H9 (cell line): ENCODE measurements around the gene SBK1. TPM values are rescaled to one million over a fixed set of nuclear protein-coding genes. Genes with fewer than 3 reads are reported as not detected.

Source experiments
- DNase-seq: peaks from one replicate; pipeline ENCODE4 v3.0.0-alpha.2; 2017
- H2AFZ ChIP-seq: one replicate; pipeline ENCODE4 v1.6.1; 2013; ENCODE audit warnings: mild to moderate bottlenecking, low read length, control low read depth, moderate library complexity
- H2AK5ac ChIP-seq: 2 replicates; pipeline ENCODE4 v1.6.1; 2013; ENCODE audit warnings: low read length, control low read depth, mixed read lengths; ENCODE audit not compliant: insufficient read length
- H2BK120ac ChIP-seq: one replicate; pipeline ENCODE4 v1.6.1; 2013; ENCODE audit warnings: low read depth, mild to moderate bottlenecking, low read length, control low read depth, inconsistent platforms; ENCODE audit not compliant: poor library complexity, severe bottlenecking
- H2BK12ac ChIP-seq: 2 replicates; pipeline ENCODE4 v1.6.1; 2013; ENCODE audit warnings: low read length, control low read depth, mixed read lengths, low read depth; ENCODE audit not compliant: insufficient read length
- H2BK15ac ChIP-seq: 2 replicates; pipeline ENCODE4 v1.6.1; 2013; ENCODE audit warnings: low read depth, low read length, control low read depth
- H2BK20ac ChIP-seq: one replicate; pipeline ENCODE4 v1.6.1; 2013; ENCODE audit warnings: low read depth, mild to moderate bottlenecking, low read length, control low read depth, inconsistent platforms; ENCODE audit not compliant: poor library complexity, severe bottlenecking
- H2BK5ac ChIP-seq: 2 replicates; pipeline ENCODE4 v1.6.1; 2013; ENCODE audit warnings: low read length, control low read depth, mixed read lengths; ENCODE audit not compliant: insufficient read length
- H3K14ac ChIP-seq: 2 replicates; pipeline ENCODE4 v1.6.1; 2013; ENCODE audit warnings: low read length, control low read depth; ENCODE audit not compliant: insufficient read depth
- H3K18ac ChIP-seq: 2 replicates; pipeline ENCODE4 v1.6.1; 2013; ENCODE audit warnings: low read depth, mild to moderate bottlenecking, mixed read lengths, low read length, control low read depth; ENCODE audit not compliant: insufficient read length
- H3K23ac ChIP-seq: 2 replicates; pipeline ENCODE4 v1.6.1; 2013; ENCODE audit warnings: low read length, control low read depth, mixed read lengths, low read depth; ENCODE audit not compliant: insufficient read length
- H3K23me2 ChIP-seq: 2 replicates; pipeline ENCODE4 v1.6.1; 2013; ENCODE audit warnings: low read depth, mild to moderate bottlenecking, mixed read lengths, low read length, control low read depth; ENCODE audit not compliant: insufficient read length, poor library complexity, severe bottlenecking
- H3K27ac ChIP-seq: 2 replicates; pipeline ENCODE4 v1.5.1; 2013; ENCODE audit warnings: low read length, control low read depth, mixed read lengths, low read depth; ENCODE audit not compliant: insufficient read length
- H3K27me3 ChIP-seq: 2 replicates; pipeline ENCODE4 v1.6.1; 2013; ENCODE audit warnings: low read length, control low read depth, inconsistent platforms; ENCODE audit not compliant: insufficient read depth
- H3K4ac ChIP-seq: 2 replicates; pipeline ENCODE4 v1.6.1; 2013; ENCODE audit warnings: low read depth, mild to moderate bottlenecking, control low read depth, inconsistent platforms, low read length, moderate library complexity
- H3K4me1 ChIP-seq: 2 replicates; pipeline ENCODE4 v1.6.1; 2013; ENCODE audit warnings: low read length, control low read depth, inconsistent platforms; ENCODE audit not compliant: insufficient read depth
- H3K4me2 ChIP-seq: 2 replicates; pipeline ENCODE4 v1.6.1; 2013; ENCODE audit warnings: low read length, control low read depth, mixed read lengths; ENCODE audit not compliant: insufficient read length, insufficient read depth
- H3K56ac ChIP-seq: 2 replicates; pipeline ENCODE4 v1.6.1; 2013; ENCODE audit warnings: low read depth, mild to moderate bottlenecking, mixed read lengths, low read length, control low read depth; ENCODE audit not compliant: insufficient read length
- H3K79me1 ChIP-seq: 2 replicates; pipeline ENCODE4 v1.6.1; 2013; ENCODE audit warnings: low read depth, mild to moderate bottlenecking, moderate library complexity, low read length, control low read depth, inconsistent platforms; ENCODE audit not compliant: insufficient read depth, poor library complexity, severe bottlenecking
- H3K79me2 ChIP-seq: 2 replicates; pipeline ENCODE4 v1.6.1; 2013; ENCODE audit warnings: low read length, control low read depth, inconsistent platforms; ENCODE audit not compliant: insufficient read depth
- H3K9ac ChIP-seq: 2 replicates; pipeline ENCODE4 v1.6.1; 2013; ENCODE audit warnings: low read length, control low read depth, mixed read lengths; ENCODE audit not compliant: insufficient read length; ENCODE audit errors: extremely low read depth
- H3K9me3 ChIP-seq: one replicate; pipeline ENCODE4 v1.6.1; 2013; ENCODE audit warnings: low read depth, low read length, inconsistent platforms; ENCODE audit not compliant: control insufficient read depth
- H3T11ph ChIP-seq: one replicate; pipeline ENCODE4 v1.6.1; 2013; ENCODE audit warnings: mild to moderate bottlenecking, low read length, control low read depth, inconsistent platforms
- H4K20me1 ChIP-seq: one replicate; pipeline ENCODE4 v1.6.1; 2013; ENCODE audit not compliant: control insufficient read depth, insufficient read length, insufficient read depth
- H4K5ac ChIP-seq: 2 replicates; pipeline ENCODE4 v1.6.1; 2013; ENCODE audit warnings: low read depth, mild to moderate bottlenecking, mixed read lengths, low read length, control low read depth; ENCODE audit not compliant: insufficient read length
- H4K8ac ChIP-seq: replicated peaks from 2 replicates; pipeline ENCODE4 v1.6.1; 2013; ENCODE audit warnings: low read length, control low read depth, mixed read lengths, low read depth; ENCODE audit not compliant: insufficient read length
- H4K91ac ChIP-seq: 2 replicates; pipeline ENCODE4 v1.6.1; 2013; ENCODE audit warnings: low read depth, mild to moderate bottlenecking, moderate library complexity, mixed read lengths, low read length, control low read depth; ENCODE audit not compliant: insufficient read length
- H3K27ac Mint-ChIP-seq, 3 experiments: 2 replicates in 2 of 3; 3 replicates in 1 of 3; pipeline ENCODE4 v1.8.0; 2020 to 2021; ENCODE audit warnings: mixed read lengths in 3 of 3, mild to moderate bottlenecking in 1 of 3, moderate library complexity in 1 of 3
- H3K27me3 Mint-ChIP-seq: 2 replicates; pipeline ENCODE4 v1.8.0; 2021; ENCODE audit warnings: low read depth, mild to moderate bottlenecking, moderate library complexity, mixed read lengths
- H3K36me3 Mint-ChIP-seq, 3 experiments: 2 replicates in 2 of 3; 3 replicates in 1 of 3; pipeline ENCODE4 v1.8.0; 2020 to 2021; ENCODE audit warnings: low read depth in 3 of 3, mixed read lengths in 3 of 3; ENCODE audit not compliant: insufficient read depth in 1 of 3
- H3K4me1 Mint-ChIP-seq, 2 experiments: 2 replicates each; pipeline ENCODE4 v1.8.0; 2020; ENCODE audit warnings: mixed read lengths in 2 of 2
- H3K4me3 Mint-ChIP-seq, 2 experiments: 2 replicates in 1 of 2; 3 replicates in 1 of 2; pipeline ENCODE4 v1.8.0; 2020 to 2021; ENCODE audit warnings: mild to moderate bottlenecking in 2 of 2, mixed read lengths in 2 of 2, moderate library complexity in 1 of 2
- H3K9me3 Mint-ChIP-seq, 2 experiments: 2 replicates in 1 of 2; 3 replicates in 1 of 2; pipeline ENCODE4 v1.8.0; 2020; ENCODE audit warnings: mild to moderate bottlenecking in 2 of 2, mixed read lengths in 2 of 2, moderate library complexity in 1 of 2
- WGBS: extraction: QIAGEN DNeasy Blood & Tissue Kit; methylation state at CpG from one replicate; pipeline ENCODE4 v1.1.7; 2013; ENCODE audit warnings: missing lambda C conversion rate, low lambda C conversion rate, mixed read lengths; ENCODE audit not compliant: insufficient read length; ENCODE audit errors: extremely low coverage; 5-methylcytosine and 5-hydroxymethylcytosine counted together
- total RNA-seq: library from RNA; stranded (reverse); gene quantifications from 2 replicates; pipeline ENCODE4 v1.2.1, GENCODE V29; 2021
- TF ChIP-seq, protein P1 (sequence below): fragments of 200-600 bp; sonication (generic); conservative IDR thresholded peaks from 3 replicates; pipeline ENCODE4 v1.8.0; 2021; ENCODE audit warnings: antibody characterized with exemption, mild to moderate bottlenecking

Gene SBK1
- total RNA-seq, 1 experiment from 2014 or later = 65.5 TPM

DNA sequence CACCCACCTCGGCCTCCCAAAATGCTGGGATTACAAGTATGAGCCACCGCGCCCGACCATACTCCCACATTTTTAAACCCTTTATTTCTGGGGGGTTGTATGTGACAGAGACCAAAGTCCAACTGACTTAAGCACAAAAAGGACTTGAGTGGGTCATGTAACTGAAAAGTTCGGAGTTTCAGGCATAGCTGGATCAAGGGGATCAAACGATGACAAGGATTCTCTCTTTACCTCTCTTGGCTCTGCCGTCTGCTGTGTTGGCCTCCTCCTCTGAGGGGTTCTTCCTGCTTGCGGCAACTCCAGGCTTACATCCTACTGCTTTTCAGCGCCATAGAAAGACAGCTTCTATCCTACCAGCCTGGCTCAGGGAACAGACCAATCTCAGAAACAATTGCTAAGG lies 9.2 kb upstream of the SBK1 start:
- no peaks in the 10 kb centered on the region for H3K79me2 ChIP-seq

More for the DNA sequence above, 9.2 kb upstream of the SBK1 start:
- TF ChIP-seq, protein P1, sequence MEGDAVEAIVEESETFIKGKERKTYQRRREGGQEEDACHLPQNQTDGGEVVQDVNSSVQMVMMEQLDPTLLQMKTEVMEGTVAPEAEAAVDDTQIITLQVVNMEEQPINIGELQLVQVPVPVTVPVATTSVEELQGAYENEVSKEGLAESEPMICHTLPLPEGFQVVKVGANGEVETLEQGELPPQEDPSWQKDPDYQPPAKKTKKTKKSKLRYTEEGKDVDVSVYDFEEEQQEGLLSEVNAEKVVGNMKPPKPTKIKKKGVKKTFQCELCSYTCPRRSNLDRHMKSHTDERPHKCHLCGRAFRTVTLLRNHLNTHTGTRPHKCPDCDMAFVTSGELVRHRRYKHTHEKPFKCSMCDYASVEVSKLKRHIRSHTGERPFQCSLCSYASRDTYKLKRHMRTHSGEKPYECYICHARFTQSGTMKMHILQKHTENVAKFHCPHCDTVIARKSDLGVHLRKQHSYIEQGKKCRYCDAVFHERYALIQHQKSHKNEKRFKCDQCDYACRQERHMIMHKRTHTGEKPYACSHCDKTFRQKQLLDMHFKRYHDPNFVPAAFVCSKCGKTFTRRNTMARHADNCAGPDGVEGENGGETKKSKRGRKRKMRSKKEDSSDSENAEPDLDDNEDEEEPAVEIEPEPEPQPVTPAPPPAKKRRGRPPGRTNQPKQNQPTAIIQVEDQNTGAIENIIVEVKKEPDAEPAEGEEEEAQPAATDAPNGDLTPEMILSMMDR = no peak
- Histone ChIP-seq H2BK20ac (no peak overlapping the region), H3K9me3 (no peaks in the 10 kb centered on the region), H3K23me2 (peaks cover under 1% of the 10 kb centered on the region), H3K23ac (no peak overlapping the region), H3K27me3 (no peaks in the 10 kb centered on the region), H2AFZ (no peak overlapping the region), H4K5ac (no peak overlapping the region), H3K9ac (no peak overlapping the region), H2AK5ac (no peak overlapping the region), H3T11ph (no peak overlapping the region), H4K20me1 (peaks cover 3% of the 10 kb centered on the region), H3K79me1 (no peaks in the 10 kb centered on the region), H2BK5ac (no peak overlapping the region), H3K27ac (no peak overlapping the region), H4K8ac (no peak overlapping the region), H3K4me1 (no peaks in the 10 kb centered on the region), H2BK15ac (no peak overlapping the region), H3K4me2 (no peak overlapping the region), H3K18ac (no peak overlapping the region), H2BK12ac (no peak overlapping the region), H2BK120ac (no peak overlapping the region), H3K4ac (no peak overlapping the region), H4K91ac (no peak overlapping the region), H3K56ac (no peak overlapping the region), H3K14ac (no peak overlapping the region)
- no peak for DNase-seq
- Mint-ChIP-seq H3K27ac (no peak overlapping the region), H3K27me3 (no peaks in the 10 kb centered on the region; the same call in 1 of the 2 replicates), H3K9me3 (no peaks in the 10 kb centered on the region; a peak in 2 of 5 replicates), H3K4me1 (peaks cover 7 to 18% of the 10 kb centered on the region in 2 experiments; a peak in 3 of 4 replicates), H3K4me3 (no peak overlapping the region), H3K36me3 (peaks cover 11 to 21% (median 12%) of the 10 kb centered on the region in 3 experiments)
- WGBS = no CpG with 5 or more reads among the region's 9 CpGs
